AG10803 (cell line): ENCODE results near the gene AK8.
A peak's percentile ranks its signal among the peaks of the same experiment; 100 is the strongest.

Experiments used
- DNase-seq: peaks from one replicate; pipeline ENCODE4 v3.0.0; 2010; ENCODE audit warnings: low read depth
- H3K4me3 ChIP-seq: 2 replicates; pipeline ENCODE4 v1.5.1; 2011; ENCODE audit warnings: mild to moderate bottlenecking, low read length, control low read depth
- CTCF ChIP-seq: conservative IDR thresholded peaks from 2 replicates; pipeline ENCODE4 v1.5.1; 2011; ENCODE audit warnings: mild to moderate bottlenecking, low read length, control low read depth, inconsistent platforms

AK8 gene

GRCh38 chr9:132861666-132862065 lies 16.4 kb downstream of the AK8 start:
- no peak for DNase-seq
- no peak for TF ChIP-seq CTCF

GRCh38 chr9:132858751-132859150 lies 19.3 kb downstream of the AK8 start:
- DNase-seq: no peak
- TF ChIP-seq CTCF: no peak
- H3K4me3 ChIP-seq: no peak overlapping the region

More at GRCh38 chr9:132861666-132862065, 16.4 kb downstream of the AK8 start:
- no peak overlapping the region for H3K4me3 ChIP-seq

GRCh38 chr9:132857616-132858342 lies 20.3 kb downstream of the AK8 start:
- peak; percentile 25 for DNase-seq
- no peak; the same call in 1 of the 2 replicates for TF ChIP-seq CTCF
- no peak overlapping the region for H3K4me3 ChIP-seq

- peak; percentile 77 for DNase-seq
- TF ChIP-seq CTCF: no peak
- H3K4me3 ChIP-seq: no peak overlapping the region; the same call in 1 of the 2 replicates
Measured at GRCh38 chr9:132857031-132857430, 21.1 kb downstream of the AK8 start.

- TF ChIP-seq CTCF: no peak
Measured at GRCh38 chr9:132855904-132856303, 22.2 kb downstream of the AK8 start.

GRCh38 chr9:132854832-132855231 lies 23.3 kb downstream of the AK8 start:
- DNase-seq: no peak
- TF ChIP-seq CTCF: no peak

More at GRCh38 chr9:132855904-132856303, 22.2 kb downstream of the AK8 start:
- H3K4me3 ChIP-seq: no peak overlapping the region
- DNase-seq: no peak

GRCh38 chr9:132853482-132853881 lies 24.6 kb downstream of the AK8 start:
- no peak for DNase-seq
- no peak for TF ChIP-seq CTCF
- no peak overlapping the region for H3K4me3 ChIP-seq

More at GRCh38 chr9:132854832-132855231, 23.3 kb downstream of the AK8 start:
- no peak overlapping the region for H3K4me3 ChIP-seq
